Endometrial microvascular endothelial cells (primary cell): Measurements from ENCODE around the gene MED7. TPM values are rescaled to one million over a fixed set of nuclear protein-coding genes. Genes with fewer than 3 reads are reported as not detected.

Source experiments
- in situ Hi-C: cut with HindIII; loops from 2 replicates; pipeline ENCODE4 v1.10.0; 2017; ENCODE audit warnings: low sequenced_read_pairs, low pct_unique_long_range_greater_than_20kb; ENCODE audit errors: inconsistent ontology term
- total RNA-seq: library from RNA; depleted of rRNA; stranded (reverse); fragments of >200 nt; gene quantifications from one replicate; pipeline ENCODE4 v1.2.3, GENCODE V29; 2015; ENCODE audit errors: inconsistent ontology term

The MED7 gene
- total RNA-seq, 1 donor from 2014 or later = 6.7 TPM

- in situ Hi-C loops = no loop called here
Observed at GRCh38 chr5:157115012-157115411, 27.7 kb downstream of the MED7 start.

- in situ Hi-C loops = no loop called here
Observed at GRCh38 chr5:157113002-157113401, 29.7 kb downstream of the MED7 start.

- in situ Hi-C loops = no loop called here
Observed at GRCh38 chr5:157109744-157110143, 32.9 kb downstream of the MED7 start.

- in situ Hi-C loops = no loop called here
Observed at GRCh38 chr5:157108976-157109375, 33.7 kb downstream of the MED7 start, which contains the start of gene HAVCR2. Gene HAVCR2, minus strand, starts transcription at chr5:157109044. Its CDS starts 61 bp downstream, at chr5:157108983.

GRCh38 chr5:157107508-157107907 is 35.2 kb downstream of the MED7 start:
- in situ Hi-C loops = no loop called here

- in situ Hi-C loops = no loop called here
Observed at GRCh38 chr5:157106630-157107461, 35.8 kb downstream of the MED7 start.

GRCh38 chr5:157100140-157100679 is 42.5 kb downstream of the MED7 start:
- in situ Hi-C loops = no loop called here

- in situ Hi-C loops = no loop called here
Observed at GRCh38 chr5:157088342-157088990, 54.2 kb downstream of the MED7 start.

Other genes starting within 250 kb of the MED7 start
- not detected for gene TIMD4, start 179.6 kb downstream of the MED7 start, total RNA-seq
- not detected for gene HAVCR1, start 83.7 kb downstream of the MED7 start, total RNA-seq
- not detected for gene HAVCR2, start 33.8 kb downstream of the MED7 start, total RNA-seq
- gene GARIN3, start 23.4 kb upstream of the MED7 start, total RNA-seq = not detected
- gene ITK, start 38.0 kb upstream of the MED7 start, total RNA-seq = not detected
- 10.4 TPM for gene CYFIP2, start 123.3 kb upstream of the MED7 start, total RNA-seq